Ishikawa (cell line): ENCODE data around the gene SELPLG.

ENCODE experiments used
- CEBPB ChIP-seq: IDR thresholded peaks from 2 replicates; pipeline ENCODE4 v1.6.1; 2012
- CREB1 ChIP-seq: IDR thresholded peaks from 2 replicates; pipeline ENCODE4 v1.6.1; 2012; ENCODE audit warnings: low read depth
- EGR1 ChIP-seq: IDR thresholded peaks from 2 replicates; pipeline ENCODE4 v1.6.1; 2012
- EP300 ChIP-seq: IDR thresholded peaks from 2 replicates; pipeline ENCODE4 v1.6.1; 2012; ENCODE audit warnings: borderline replicate concordance
- FOXM1 ChIP-seq: IDR thresholded peaks from 2 replicates; pipeline ENCODE4 v1.6.1; 2012; ENCODE audit warnings: low read depth, borderline replicate concordance
- MAX ChIP-seq: IDR thresholded peaks from 2 replicates; pipeline ENCODE4 v1.6.1; 2012
- NFIC ChIP-seq: IDR thresholded peaks from 2 replicates; pipeline ENCODE4 v1.6.1; 2012
- RAD21 ChIP-seq: IDR thresholded peaks from 2 replicates; pipeline ENCODE4 v1.6.1; 2012; ENCODE audit warnings: low read depth
- REST ChIP-seq: IDR thresholded peaks from 2 replicates; pipeline ENCODE4 v1.6.1; 2012; ENCODE audit warnings: low read depth, mild to moderate bottlenecking
- TAF1 ChIP-seq: IDR thresholded peaks from 2 replicates; pipeline ENCODE4 v1.6.1; 2012; ENCODE audit warnings: low read depth, mild to moderate bottlenecking
- TCF12 ChIP-seq: IDR thresholded peaks from 2 replicates; pipeline ENCODE4 v1.6.1; 2012; ENCODE audit warnings: low read depth
- TEAD4 ChIP-seq: IDR thresholded peaks from 2 replicates; pipeline ENCODE4 v1.6.1; 2012
- USF1 ChIP-seq: IDR thresholded peaks from 2 replicates; pipeline ENCODE4 v1.6.1; 2012
- YY1 ChIP-seq: IDR thresholded peaks from 2 replicates; pipeline ENCODE4 v1.6.1; 2012; ENCODE audit warnings: low read depth
- ZBTB7A ChIP-seq: IDR thresholded peaks from 2 replicates; pipeline ENCODE4 v1.6.1; 2012; ENCODE audit warnings: low read depth

SELPLG gene

GRCh38 chr12:108676707-108677106 is 43.0 kb upstream of the SELPLG start:
- TF ChIP-seq YY1 (no peak), NFIC (no peak), RAD21 (no peak), FOXM1 (no peak), TCF12 (no peak), TAF1 (no peak), TEAD4 (no peak), MAX (no peak), USF1 (no peak), CREB1 (no peak), EP300 (no peak), ZBTB7A (no peak), CEBPB (no peak), REST (no peak), EGR1 (no peak)

GRCh38 chr12:108675792-108676191 is 42.1 kb upstream of the SELPLG start:
- no peak for TF ChIP-seq ZBTB7A
- no peak for TF ChIP-seq USF1
- TF ChIP-seq EP300 = no peak
- no peak for TF ChIP-seq REST
- no peak for TF ChIP-seq CEBPB
- TF ChIP-seq EGR1 = no peak
- TF ChIP-seq MAX = no peak
- TF ChIP-seq TAF1 = no peak
- no peak for TF ChIP-seq NFIC
- TF ChIP-seq TCF12 = no peak
- TF ChIP-seq TEAD4 = no peak
- TF ChIP-seq CREB1 = no peak
- no peak for TF ChIP-seq FOXM1
- no peak for TF ChIP-seq RAD21
- TF ChIP-seq YY1 = no peak

GRCh38 chr12:108672054-108672453 is 38.4 kb upstream of the SELPLG start:
- no peak for TF ChIP-seq TCF12
- TF ChIP-seq EP300 = no peak
- no peak for TF ChIP-seq TAF1
- no peak for TF ChIP-seq RAD21
- TF ChIP-seq TEAD4 = no peak
- no peak for TF ChIP-seq CREB1
- no peak for TF ChIP-seq YY1
- no peak for TF ChIP-seq MAX
- no peak for TF ChIP-seq CEBPB
- TF ChIP-seq USF1 = no peak
- TF ChIP-seq REST = no peak
- no peak for TF ChIP-seq EGR1
- TF ChIP-seq ZBTB7A = no peak
- TF ChIP-seq FOXM1 = no peak
- TF ChIP-seq NFIC = no peak

GRCh38 chr12:108671110-108671509 is 37.4 kb upstream of the SELPLG start:
- TF ChIP-seq CEBPB (no peak), FOXM1 (no peak), REST (no peak), MAX (no peak), ZBTB7A (no peak), EGR1 (no peak), CREB1 (no peak), TEAD4 (no peak), TAF1 (no peak), YY1 (no peak), NFIC (no peak), RAD21 (no peak), USF1 (no peak), TCF12 (no peak), EP300 (no peak)
